Hematopoietic multipotent progenitor cell treated with erythropoietin and hydrocortisone succinate and interleukin-3 and kit ligand, for 8 days (in vitro differentiated cells): ENCODE data around the gene C4orf54.

Experiments
- DNase-seq: peaks from one replicate; pipeline ENCODE4 v3.0.0-alpha.2; 2015

C4orf54 gene

DNA sequence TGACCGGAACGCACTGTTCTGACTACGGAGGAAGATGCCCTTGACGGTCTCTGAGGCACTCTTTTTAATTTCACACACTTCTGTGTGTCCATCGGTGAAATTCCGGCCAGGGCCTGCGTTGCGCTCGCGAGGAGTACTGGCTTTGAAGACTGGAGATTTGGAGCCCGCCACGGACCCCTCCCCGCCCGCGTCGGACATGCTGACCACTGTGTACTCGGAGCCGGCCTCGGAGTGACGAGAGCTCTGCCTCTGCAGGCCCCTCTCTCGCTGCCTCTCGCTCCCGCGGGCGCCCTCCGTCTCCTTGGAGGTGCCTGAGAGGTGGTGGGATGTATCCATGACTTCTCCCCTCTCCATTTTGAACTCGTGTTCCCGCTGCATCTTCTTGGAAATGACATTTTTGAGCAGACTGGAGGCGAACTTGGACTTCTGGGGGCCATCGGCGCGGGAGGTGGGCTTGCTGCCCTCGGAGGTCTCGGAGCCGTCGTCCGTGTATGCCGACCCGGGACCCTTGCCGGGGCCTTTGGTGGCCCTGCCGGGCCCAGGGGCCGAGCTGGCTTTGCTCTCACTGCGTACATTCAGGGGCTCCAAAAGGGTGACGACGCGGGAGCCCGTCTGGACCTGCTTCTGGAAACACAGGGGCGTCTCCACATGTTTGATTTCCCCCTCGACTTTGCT is 5.7 kb downstream of the C4orf54 start:
- DNase-seq = no peak

DNA sequence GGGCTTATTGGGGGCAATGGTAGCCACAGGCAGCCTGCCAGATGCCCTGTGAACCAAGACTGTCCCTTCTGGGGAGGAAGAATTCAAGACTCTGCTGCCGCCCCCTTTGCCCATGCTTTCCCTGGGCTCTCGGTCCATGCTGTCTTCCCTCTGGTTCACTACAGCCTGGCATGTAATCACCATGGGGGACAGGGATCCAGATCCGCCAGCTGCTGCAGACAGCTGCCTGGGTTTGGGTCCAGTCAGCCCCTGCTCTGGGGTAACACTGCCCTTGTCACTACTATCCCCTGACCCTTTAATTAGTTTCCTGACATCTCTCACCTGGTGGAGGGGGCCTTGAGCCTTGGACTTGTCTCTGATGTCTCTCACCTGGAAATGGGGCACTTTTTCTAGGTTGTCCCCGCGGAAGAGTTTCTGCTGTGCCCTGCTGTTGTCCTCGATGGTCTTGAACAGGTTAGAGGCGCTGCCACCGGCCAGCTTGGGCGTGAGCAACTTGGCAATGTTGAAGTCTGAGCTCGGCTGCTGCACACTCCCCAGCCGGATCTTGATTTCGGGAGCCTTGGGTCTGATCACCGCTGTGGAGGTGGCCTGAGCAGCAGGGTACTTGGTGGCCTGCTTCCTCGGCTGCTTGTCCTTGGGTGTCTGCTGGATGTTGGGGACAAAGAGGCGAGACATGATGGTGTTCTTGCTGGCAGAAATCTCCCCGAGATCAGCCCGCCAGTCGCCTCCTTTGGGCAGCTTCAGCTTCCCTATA is 6.4 kb downstream of the C4orf54 start:
- no peak for DNase-seq

DNA sequence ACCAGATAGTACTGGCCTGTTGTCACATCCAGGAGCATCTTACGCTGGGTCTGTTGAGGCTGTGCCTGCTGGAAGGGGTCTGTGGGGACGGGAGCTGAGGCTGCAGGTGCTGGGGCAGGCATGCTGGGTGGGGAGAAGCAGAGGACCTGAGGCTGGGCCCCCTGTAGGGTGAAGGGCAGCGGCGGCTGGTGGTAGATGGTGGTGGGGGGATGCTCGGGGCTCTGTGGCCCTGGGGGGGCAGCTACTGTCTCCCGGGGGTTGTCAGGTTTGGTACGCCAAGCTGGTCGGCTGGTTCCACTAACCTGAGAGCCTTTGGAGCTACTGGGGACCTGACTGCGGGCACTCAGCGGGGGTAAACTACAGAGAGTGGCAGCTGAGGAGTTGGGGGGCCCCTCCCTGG is 7.8 kb downstream of the C4orf54 start:
- DNase-seq = no peak

DNA sequence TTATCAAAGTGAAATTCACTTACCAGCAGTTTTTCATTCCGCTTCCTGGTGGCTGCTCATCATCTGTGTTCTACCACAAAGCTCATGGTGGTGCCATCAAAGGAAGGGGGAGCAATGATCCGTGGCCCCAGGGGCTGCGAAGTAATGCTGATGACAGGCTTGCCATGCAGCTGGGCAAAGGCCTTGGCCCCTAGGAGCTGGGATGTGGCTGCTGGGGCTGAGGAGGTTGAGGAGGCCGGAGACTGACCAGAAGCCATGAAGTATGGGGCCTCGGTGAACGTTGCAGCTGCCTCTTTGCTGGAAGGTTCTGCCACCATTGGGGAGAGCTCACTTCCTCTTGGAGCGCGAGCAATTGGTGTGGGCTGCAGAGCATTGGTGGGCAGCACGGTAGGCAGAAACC is 8.4 kb downstream of the C4orf54 start:
- no peak for DNase-seq

DNA sequence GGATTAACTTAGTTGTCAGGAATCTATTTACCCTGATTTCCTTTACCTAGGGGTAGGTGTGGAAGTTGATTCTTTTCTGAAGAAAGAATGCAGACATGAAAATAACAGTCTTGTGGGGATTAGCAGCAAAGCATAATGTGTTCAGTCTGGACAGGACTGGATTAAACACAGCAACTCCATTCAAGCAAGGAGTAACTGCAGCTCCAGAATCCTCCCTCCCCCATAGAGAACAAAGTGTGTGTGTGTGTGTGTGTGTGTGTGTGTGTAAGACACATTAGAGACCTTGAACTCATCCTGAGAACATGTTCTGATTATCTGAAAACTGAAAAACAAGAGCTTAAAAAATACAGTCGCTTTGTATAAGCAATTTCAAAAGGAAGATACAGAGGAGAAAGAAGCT is 9.3 kb downstream of the C4orf54 start:
- DNase-seq = no peak

DNA sequence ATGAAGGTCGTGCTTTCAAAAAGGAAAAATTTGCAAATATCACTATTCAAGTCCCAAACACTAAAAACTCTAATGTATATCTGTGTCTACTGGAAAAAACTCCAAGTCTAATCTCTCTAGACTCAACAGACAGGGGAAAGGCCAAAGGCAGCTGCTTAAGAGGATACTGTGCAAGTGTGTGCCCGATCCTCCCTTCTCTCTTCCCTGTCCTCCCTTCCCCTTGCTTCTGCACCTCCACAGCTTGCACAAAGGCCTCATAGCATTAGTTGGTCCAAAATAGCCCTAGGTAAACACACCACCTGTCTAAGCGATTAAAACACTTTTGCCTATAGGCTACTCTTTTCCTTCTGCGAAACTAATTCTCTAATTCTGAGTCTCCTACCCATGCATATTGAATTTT is 10.6 kb downstream of the C4orf54 start:
- no peak for DNase-seq

DNA sequence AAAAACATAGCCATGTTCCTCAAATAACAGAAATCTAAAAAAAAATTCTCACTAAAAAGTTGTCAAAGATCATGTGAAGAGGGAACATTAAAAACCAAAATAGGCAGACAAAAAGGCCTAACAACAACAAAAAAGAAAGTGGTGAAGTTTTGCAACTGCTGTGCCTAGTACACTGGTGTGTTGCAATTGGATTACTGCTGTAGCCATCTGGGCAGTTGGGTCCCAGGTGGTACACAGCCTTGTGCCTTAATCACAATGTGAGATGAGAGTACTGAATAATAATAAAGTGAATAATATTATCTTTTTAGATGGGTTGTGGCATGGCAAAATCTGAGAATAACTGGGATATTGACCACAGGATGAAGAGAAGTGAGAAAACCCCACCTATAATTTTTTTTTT is 12.0 kb downstream of the C4orf54 start:
- DNase-seq = no peak

DNA sequence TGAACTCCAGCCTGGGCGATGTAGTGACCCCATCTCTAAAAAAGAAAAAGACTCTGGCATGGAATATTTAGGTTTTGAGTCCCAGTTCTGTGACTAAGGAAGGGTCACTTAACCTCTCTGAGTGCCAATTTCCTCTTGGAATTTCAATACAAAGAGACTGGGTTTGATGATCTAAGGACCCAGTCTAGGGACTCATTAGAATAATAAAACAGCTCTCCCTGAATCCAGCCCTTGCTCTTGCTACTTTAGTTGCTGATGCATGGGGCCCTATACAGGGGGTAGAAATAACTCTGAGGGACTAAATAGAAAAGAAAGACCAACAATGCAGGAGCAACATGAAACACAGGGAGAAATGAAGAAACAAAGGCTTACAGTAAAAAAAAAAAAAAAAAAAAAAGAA is 12.6 kb downstream of the C4orf54 start:
- no peak for DNase-seq

DNA sequence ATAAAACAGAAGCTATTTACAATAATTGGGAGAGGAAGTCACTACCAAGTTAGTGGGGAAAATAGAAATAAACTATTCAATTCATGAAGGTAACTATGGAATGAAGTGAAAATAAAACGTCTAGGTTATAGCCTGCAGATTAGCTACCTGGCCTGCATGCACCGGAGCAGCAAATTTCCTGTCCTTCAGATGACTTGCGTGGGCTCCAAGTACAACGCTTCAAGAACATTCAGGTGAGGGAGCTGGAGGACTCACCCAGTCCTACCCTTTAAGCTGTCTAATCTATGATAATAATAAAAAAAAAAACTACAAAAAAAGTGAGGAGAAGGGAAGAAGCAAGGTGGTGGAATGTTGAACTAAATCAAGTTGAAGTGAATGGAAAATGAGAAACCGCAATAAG is 13.2 kb downstream of the C4orf54 start:
- no peak for DNase-seq

DNA sequence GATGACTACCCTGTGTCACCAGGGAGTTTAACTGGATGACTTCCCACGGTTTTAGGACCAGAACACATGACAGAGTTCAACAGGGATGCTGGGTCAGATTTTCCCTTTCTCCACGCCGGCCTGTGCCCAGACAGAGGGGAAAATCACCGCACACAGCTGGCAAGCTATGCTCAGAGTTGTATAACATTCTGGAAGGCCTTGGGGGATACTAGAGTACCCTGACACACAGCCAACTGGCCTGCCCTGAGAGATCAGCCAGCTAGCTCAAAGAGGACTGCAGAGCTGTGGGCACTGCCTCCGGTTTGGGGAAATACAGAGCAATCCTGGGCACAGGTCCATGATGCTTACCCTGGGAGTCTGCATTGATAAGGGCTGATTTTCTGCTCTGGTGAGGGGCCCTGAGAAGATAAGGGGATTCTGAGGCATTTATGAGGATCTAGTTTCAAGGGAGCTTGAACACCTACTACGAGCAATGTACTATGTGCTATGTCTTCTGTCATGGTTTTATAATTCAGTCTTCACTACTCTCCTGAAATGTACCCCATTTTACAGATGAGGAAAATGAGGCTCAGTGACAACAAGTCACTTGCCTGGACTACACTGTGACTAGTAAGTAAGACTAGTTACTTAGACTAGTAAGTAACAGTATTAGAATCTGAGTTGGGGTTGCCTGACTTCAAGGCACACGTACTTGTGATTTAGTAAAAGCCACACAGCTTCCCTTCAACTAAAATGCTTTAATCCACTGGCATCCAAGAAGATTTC is 14.7 kb downstream of the C4orf54 start:
- no peak for DNase-seq

DNA sequence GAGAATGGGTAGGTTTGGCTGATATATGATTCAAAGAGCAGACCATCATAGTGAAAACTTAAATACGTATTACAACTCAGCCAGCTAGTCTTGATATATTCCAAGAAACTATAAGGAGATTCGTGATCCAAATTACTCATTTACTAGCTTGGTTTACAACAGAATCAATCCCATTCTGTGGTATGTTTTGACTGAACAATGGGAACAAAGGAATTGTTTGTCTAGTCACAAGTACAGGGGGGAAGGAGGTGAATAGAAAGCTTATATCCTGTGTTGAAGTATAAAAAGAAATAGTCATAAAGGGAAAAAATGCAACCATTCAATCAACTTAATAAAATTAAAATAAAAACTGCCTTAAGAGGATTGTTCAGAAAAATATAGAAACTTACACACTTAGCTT is 17.0 kb downstream of the C4orf54 start:
- DNase-seq = no peak

DNA sequence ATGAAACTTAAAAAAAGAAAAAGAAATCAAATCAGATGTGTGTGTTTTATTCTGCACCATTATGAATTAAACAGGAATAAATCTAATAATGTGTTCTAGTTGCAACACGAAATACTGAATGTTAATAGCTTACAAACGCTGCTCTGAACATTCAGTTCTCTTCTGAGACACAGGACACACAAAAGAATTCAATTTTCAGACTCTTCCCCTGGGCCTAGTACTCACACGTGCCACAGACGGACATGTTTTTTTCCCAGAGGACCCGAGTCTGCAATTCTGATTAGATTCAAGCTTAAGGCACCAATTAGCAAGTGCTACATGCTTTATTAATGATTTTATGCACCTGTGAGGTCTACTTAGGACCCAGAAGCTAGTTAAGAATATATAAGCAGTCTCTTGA is 20.5 kb downstream of the C4orf54 start:
- DNase-seq = no peak

DNA sequence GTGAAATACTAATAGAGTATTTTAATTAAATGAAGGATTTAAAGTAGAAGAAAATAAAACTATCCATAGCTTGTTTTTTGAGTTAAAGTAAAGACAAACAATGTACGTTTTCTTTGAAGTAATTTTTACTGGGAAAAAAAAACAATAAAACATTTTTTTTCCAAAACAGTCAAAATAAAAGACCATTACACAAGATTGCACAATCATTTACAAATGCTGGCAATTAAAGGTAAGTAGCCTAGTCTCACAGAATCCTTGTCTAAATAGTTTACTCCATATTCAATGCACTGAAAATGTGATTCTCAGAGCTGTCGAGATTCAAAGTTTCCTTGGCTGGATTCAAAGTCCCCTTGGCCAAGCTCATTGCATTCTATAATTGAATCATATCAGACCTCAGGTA is 21.2 kb downstream of the C4orf54 start:
- no peak for DNase-seq

DNA sequence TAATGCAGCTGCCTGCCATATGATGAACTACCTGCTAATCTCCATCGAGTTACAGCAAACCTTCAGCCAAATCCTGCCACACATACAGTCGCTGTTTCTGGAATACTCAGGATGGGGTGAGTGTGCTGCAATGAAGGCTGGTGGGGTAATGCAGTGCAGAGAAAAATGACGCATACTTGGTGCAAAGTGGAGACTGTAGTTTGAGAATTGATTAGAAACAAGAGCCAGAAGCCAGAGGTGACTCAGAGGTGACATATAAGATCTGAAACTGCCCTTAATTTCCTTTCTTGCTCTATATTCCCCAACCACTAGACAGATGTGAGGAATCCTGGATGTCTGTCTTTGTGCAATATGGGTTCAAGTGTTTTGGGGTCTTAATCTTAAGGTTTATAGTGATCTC is 22.0 kb downstream of the C4orf54 start:
- DNase-seq = no peak

DNA sequence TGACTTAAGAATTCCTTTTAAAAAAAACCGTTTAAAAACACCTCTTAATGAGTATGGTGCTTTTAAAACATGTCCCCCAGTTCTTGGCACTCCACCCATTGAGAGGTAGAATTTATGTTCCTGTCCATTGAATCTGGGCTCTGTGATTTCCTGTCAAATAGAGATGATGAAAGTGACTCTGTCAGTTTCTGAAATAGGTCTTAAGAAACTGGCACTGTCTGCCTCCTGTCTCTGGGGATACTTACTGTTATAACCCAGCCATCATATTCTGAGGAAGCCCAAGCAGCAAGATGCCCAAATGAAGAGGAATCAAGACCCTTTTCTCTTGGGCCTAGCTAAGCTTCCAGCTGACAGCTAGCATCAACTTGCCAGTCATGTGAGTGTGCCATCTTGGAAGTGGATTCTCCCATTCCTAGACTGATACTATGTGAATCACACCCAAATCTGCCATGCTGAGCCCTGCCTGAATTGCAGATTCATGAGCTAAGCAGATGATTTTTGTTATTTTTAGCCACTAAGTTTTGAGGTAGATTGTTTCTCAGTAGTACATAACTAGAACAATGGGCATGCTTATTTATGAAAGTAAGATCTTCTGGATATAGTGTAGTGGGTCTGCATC is 22.8 kb downstream of the C4orf54 start:
- DNase-seq = no peak

DNA sequence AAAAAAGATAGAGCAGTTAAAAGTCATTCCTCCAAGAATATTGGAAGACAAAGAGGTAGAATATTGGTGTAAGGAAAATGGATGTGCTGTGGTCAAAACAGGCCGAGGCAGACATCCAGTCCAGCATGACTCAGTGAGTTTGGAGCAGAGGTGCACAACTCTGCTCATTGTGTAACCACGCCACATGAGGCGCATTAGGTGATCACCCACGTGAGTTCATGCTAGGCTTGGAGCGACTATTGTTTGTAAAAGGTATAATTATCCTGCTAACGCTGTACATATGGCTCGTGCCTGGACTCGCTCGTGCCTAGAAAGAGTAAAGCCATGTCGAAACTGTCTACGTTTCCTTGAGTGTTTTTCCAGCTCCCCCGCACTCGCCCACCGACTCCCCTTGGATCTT is 23.9 kb downstream of the C4orf54 start:
- DNase-seq = no peak

DNA sequence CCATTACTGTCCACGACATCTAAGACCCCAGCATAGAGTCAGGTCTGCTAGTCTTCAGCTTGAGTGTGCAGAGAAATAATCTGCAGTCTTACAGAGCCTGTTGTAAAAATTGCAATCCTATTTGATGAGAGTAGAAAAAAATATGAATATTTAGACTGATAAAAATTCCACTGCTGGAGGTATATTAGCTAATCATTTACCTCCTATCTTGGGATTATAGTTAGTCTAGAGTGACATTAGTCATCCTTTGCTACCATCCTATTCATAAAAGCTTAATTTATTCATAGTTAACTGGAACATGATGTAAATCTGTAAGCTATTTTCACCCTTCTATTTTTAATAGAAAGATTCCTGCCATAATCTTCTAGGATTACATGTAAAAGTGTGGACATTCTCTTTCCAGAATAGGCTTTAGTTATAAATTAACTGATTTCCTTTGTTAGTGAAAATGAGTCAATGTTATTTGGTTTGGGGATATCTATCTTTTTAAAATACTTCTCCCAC is 26.7 kb downstream of the C4orf54 start:
- DNase-seq = no peak

DNA sequence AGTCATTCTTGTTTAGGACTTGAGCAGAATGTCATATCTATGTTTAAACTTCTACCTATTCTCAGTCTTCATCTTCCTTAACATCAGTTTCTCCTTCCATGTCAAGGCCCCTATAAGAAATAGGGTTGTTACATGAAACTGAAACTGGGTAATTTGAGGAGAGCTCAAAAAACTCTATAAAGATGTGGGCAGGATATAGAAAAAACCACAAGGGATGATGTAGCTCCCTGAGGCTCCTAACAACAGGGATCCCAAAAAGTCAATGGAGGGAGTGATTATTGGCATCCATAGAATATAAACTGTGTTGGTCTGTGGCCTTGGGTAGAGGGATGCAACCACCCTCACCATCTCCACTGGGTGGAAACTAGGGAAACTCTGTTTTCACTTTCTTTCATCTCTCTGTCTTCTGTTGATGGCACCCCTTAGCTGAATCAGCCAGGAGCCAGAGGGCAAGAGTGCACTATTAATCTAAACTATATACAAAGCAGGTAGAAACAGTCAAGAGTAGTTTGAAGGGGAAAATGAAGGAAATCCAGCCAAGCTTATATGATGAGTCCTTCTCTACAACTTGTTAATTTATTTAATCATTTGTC is 27.6 kb downstream of the C4orf54 start:
- no peak for DNase-seq

DNA sequence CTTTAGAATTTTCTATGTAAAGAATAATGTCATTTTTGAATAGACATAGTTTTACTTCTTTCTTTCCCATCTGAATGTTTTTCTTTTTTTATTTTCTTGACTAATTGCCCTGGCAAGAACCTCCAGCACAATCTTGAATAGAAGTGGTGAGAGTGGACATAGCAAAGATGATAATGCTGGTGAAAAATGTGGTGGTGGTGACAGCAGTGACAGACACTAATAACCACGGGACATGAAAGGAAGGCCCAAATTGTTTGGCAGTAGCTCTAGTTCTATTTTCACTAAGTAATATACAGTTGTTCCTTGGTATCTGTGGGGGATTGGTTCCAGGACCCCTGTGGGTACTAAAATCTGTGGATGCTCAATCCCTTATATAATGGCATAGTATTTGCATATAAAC is 29.6 kb downstream of the C4orf54 start:
- DNase-seq = no peak

DNA sequence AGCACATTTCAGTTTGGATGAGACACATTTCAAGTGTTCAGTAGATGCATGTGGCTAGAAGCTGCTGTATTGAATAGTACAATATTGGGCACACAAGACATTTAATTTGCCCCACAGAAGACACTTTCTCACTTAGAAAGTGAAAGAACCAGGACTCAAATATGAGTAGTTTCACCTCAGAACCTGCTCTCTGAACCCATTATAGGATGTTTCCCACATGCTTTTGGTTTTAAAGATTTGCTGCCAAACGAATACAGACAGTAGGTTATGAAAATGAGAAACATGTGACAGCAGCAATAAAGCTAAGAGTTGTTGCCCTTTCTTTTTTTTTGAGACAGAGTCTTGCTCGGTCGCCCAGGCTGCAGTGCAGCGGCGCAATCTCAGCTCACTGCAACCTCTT is 32.3 kb downstream of the C4orf54 start:
- no peak for DNase-seq

DNA sequence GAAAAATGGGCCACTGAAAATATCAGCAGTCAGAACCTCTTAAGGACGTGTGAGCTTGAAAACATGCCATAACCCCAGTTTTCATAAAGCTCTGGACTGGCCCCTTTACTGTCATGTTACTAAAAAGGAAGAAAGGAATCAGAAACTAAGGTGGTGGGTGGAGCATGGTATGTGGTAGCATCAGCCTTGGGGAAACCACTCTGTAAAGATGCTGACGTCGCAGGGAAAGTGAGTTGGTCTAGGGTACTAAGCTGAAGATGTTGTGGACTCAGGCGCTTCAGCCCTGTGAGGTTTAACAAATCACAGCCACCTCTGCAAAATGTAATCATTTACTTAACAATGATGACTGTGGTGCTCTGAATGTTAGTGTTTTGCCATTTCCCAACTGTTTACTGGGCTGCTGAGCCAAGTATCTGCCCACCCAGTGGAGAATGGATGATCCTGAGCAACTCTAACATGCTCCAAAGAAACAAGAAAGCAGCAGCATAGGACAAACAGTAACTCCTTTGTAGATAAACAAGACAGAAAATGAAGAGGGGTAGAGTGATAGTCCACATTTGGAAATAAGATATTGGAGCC is 33.4 kb downstream of the C4orf54 start:
- no peak for DNase-seq

DNA sequence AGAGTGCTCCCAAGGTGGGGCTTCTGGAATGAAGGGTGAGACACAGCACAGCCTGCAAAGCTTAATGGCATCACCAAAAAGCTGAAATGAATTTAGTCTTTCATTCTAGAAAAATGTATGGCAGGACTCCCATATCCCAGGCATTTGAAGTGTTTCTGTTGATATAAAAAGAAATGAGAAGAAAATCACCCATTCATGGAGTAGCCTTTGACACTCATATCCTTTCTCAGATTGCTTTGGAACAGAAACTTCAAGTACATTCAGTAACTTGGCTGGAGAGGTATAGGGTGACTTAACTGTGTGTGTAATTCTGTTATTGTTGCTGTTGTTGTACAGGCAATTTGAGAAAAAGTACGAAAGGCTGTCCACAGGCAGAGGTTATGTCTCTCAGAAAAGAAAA is 35.3 kb downstream of the C4orf54 start:
- no peak for DNase-seq

DNA sequence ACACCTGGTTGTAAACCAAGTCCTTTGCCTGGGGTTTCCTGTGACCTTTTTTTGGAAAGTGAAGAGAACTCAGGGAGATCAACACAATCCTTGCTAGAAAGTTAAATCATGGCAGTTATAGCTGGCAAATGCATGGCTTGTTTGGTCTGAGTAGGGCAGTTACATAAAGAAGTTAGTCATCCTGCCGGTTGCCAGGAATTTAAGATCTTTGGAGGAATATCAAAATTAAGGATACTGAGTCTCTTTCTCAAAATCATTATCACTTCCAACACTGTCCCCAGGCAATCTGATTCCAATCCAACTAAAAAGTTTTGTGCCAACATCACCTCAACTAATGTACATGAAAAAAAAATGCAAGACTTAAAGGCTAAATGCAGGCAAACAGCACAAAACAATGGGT is 40.3 kb downstream of the C4orf54 start:
- no peak for DNase-seq
